HCT116 (cell line): ENCODE measurements around the gene GASK1A. TPM values are rescaled to one million over a fixed set of nuclear protein-coding genes. Genes with fewer than 3 reads are reported as not detected.

ENCODE experiments used
- ATAC-seq: fragments of 200-7000 bp; cut with Tn5 transposase; 2 replicates; pipeline ENCODE4 v1.9.1; 2020; ENCODE audit warnings: mild to moderate bottlenecking, moderate library complexity
- BruUV-seq: library from RNA; stranded (reverse); fragments of 400-500 nt; replicated peaks from 2 replicates; lab custom pipeline; 2021; lab: Mats Ljungman, UMichigan
- CTCF ChIA-PET: fragments of 300-600 bp; sonication (Branson Sonifier 250); formaldehyde crosslinking; loops from one replicate; lab custom pipeline; 2021; ENCODE audit warnings: antibody characterized with exemption; lab: Charles Lee
- POLR2A ChIA-PET: fragments of 300-600, 350-600 bp; sonication (Branson Sonifier 250); formaldehyde crosslinking; loops from one replicate; lab custom pipeline; 2021; ENCODE audit warnings: antibody characterized with exemption; lab: Charles Lee
- RAD21 ChIA-PET, 2 experiments: fragments of 300-600 bp; sonication (Branson Sonifier 250); formaldehyde crosslinking; loops; one replicate each; lab custom pipeline; 2023; ENCODE audit warnings: low total read pairs in 2 of 2; ENCODE audit not compliant: uncharacterized antibody in 2 of 2, unreplicated experiment in 2 of 2, low non-redundant PET in 1 of 2; lab: Charles Lee
- DNase-seq: peaks from one replicate; pipeline ENCODE4 v3.0.0-alpha.2; 2010; ENCODE audit warnings: low read depth, low spot score
- H2AFZ ChIP-seq: fragments of 200-600 bp; shearing (Covaris generic), sonication (generic); 2 replicates; pipeline ENCODE4 v1.6.1; 2017; ENCODE audit warnings: low read depth, mixed run types, mixed read lengths, antibody characterized with exemption, low read length; ENCODE audit not compliant: poor library complexity, severe bottlenecking
- H3K27ac ChIP-seq: 2 replicates; pipeline ENCODE4 v1.5.1; 2012; ENCODE audit warnings: low read depth, low read length
- H3K27me3 ChIP-seq: fragments of 200-600 bp; sonication (generic); 2 replicates; pipeline ENCODE4 v1.6.1; 2016; ENCODE audit warnings: mixed run types, low read length, mixed read lengths; ENCODE audit not compliant: insufficient read depth
- H3K36me3 ChIP-seq, 2 experiments: fragments of 200-500 bp in 1 of 2; fragments of 200-600 bp in 1 of 2; sonication (Bioruptor generic) in 1 of 2; sonication (generic) in 1 of 2; 2 replicates each; pipeline versions ENCODE4 v1.5.1 to v1.6.1; 2014 to 2016; ENCODE audit warnings: low read length in 2 of 2, inconsistent platforms in 1 of 2, mixed read lengths in 1 of 2, mixed run types in 1 of 2; ENCODE audit not compliant: insufficient read depth in 2 of 2, control insufficient read depth in 1 of 2
- H3K4me1 ChIP-seq, 2 experiments: fragments of 200-600 bp in 1 of 2; sonication (generic) in 1 of 2; 2 replicates each; pipeline versions ENCODE4 v1.5.1 to v1.6.1; 2012 to 2017; ENCODE audit warnings: low read length in 2 of 2, inconsistent platforms in 1 of 2, mild to moderate bottlenecking in 1 of 2, mixed read lengths in 1 of 2, mixed run types in 1 of 2, moderate library complexity in 1 of 2; ENCODE audit not compliant: insufficient read depth in 2 of 2, control insufficient read depth in 1 of 2
- H3K4me2 ChIP-seq: fragments of 200-600 bp; sonication (generic); 2 replicates; pipeline ENCODE4 v1.6.1; 2017; ENCODE audit warnings: mixed run types, low read length, mixed read lengths
- H3K4me3 ChIP-seq, 2 experiments: fragments of 200-600 bp in 1 of 2; sonication (generic) in 1 of 2; replicated peaks in 1 of 2; 2 replicates each; pipeline ENCODE4 v1.5.1; 2011 to 2016; ENCODE audit warnings: low read length in 2 of 2, control low read depth in 1 of 2, low read depth in 1 of 2, mild to moderate bottlenecking in 1 of 2, mixed read lengths in 1 of 2, mixed run types in 1 of 2
- H3K79me2 ChIP-seq: fragments of 200-600 bp; sonication (generic); 2 replicates; pipeline ENCODE4 v1.6.1; 2017; ENCODE audit warnings: mild to moderate bottlenecking, mixed run types, low read length, moderate library complexity, mixed read lengths; ENCODE audit not compliant: insufficient read depth
- H3K9ac ChIP-seq: fragments of 200-600 bp; sonication (generic); 2 replicates; pipeline ENCODE4 v1.6.1; 2016; ENCODE audit warnings: low read length, mixed read lengths
- H3K9me2 ChIP-seq: fragments of 200-600 bp; sonication (generic), shearing (Covaris generic); 2 replicates; pipeline ENCODE4 v1.6.1; 2017; ENCODE audit warnings: mixed run types, mild to moderate bottlenecking, moderate library complexity; ENCODE audit not compliant: insufficient read depth
- H3K9me3 ChIP-seq, 2 experiments: fragments of 200-500 bp in 1 of 2; fragments of 200-600 bp in 1 of 2; sonication (Bioruptor generic) in 1 of 2; sonication (generic) in 1 of 2; 2 replicates each; pipeline ENCODE4 v1.6.1; 2014 to 2017; ENCODE audit warnings: low read length in 2 of 2, mixed read lengths in 2 of 2, inconsistent platforms in 1 of 2, low read depth in 1 of 2, mild to moderate bottlenecking in 1 of 2, mixed run types in 1 of 2, moderate library complexity in 1 of 2; ENCODE audit not compliant: control insufficient read depth in 1 of 2, insufficient read depth in 1 of 2
- H4K20me1 ChIP-seq: fragments of 200-600 bp; sonication (generic), shearing (Covaris generic); 2 replicates; pipeline ENCODE4 v1.6.1; 2017; ENCODE audit warnings: mixed run types, mild to moderate bottlenecking, moderate library complexity; ENCODE audit not compliant: insufficient read depth
- CEBPB ChIP-seq: IDR thresholded peaks from 2 replicates; pipeline ENCODE4 v1.6.1; 2012; ENCODE audit warnings: low read depth
- ELF1 ChIP-seq: IDR thresholded peaks from 2 replicates; pipeline ENCODE4 v1.6.1; 2012; ENCODE audit warnings: low read depth, borderline replicate concordance
- EZH2 ChIP-seq: fragments of 200-600 bp; sonication (generic); IDR thresholded peaks from 2 replicates; pipeline ENCODE4 v1.6.1; 2017; ENCODE audit warnings: antibody characterized with exemption, mixed run types
- EZH2phosphoT487 ChIP-seq: fragments of 200-600 bp; IDR thresholded peaks from 2 replicates; pipeline ENCODE4 v1.6.1; 2018; ENCODE audit warnings: antibody characterized with exemption, borderline replicate concordance
- POLR2AphosphoS5 ChIP-seq: IDR thresholded peaks from 2 replicates; pipeline ENCODE4 v1.6.1; 2011; ENCODE audit warnings: mild to moderate bottlenecking, low read depth, low read length, moderate library complexity
- RAD21 ChIP-seq: IDR thresholded peaks from 2 replicates; pipeline ENCODE4 v1.6.1; 2012; ENCODE audit warnings: low read depth, mild to moderate bottlenecking
- SIN3A ChIP-seq: IDR thresholded peaks from 2 replicates; pipeline ENCODE4 v1.6.1; 2012; ENCODE audit warnings: low read depth
- SP1 ChIP-seq: IDR thresholded peaks from 2 replicates; pipeline ENCODE4 v1.6.1; 2012; ENCODE audit warnings: low read depth
- YY1 ChIP-seq: IDR thresholded peaks from 2 replicates; pipeline ENCODE4 v1.6.1; 2011; ENCODE audit warnings: low read length, low read depth, moderate library complexity, mild to moderate bottlenecking; ENCODE audit not compliant: insufficient replicate concordance; ENCODE audit errors: extremely low read depth
- ZFX ChIP-seq: fragments of 450-650 bp; IDR thresholded peaks from 2 replicates; pipeline ENCODE4 v1.6.1; 2017
- ZNF274 ChIP-seq: fragments of 200-500 bp; sonication (Bioruptor generic); IDR thresholded peaks from 2 replicates; pipeline ENCODE4 v1.6.1; 2014; ENCODE audit warnings: mild to moderate bottlenecking, low read depth, low read length, inconsistent platforms
- intact Hi-C: fragments of 100-400 bp; cut with micrococcal nuclease; formaldehyde crosslinking; loops from 2 replicates; pipeline ENCODE4 v1.10.0; 2022
- total RNA-seq: library from RNA; stranded (reverse); gene quantifications from one replicate; pipeline ENCODE4 v1.2.1, GENCODE V29; 2021; ENCODE audit not compliant: unreplicated experiment
- TF ChIP-seq, protein P1 (sequence below): IDR thresholded peaks from 2 replicates; pipeline ENCODE4 v1.6.1; 2012
- TF ChIP-seq, protein P2 (sequence below), 3 experiments: fragments of 200-600 bp in 1 of 3; sonication (generic) in 1 of 3; IDR thresholded peaks in 2 of 3; conservative IDR thresholded peaks in 1 of 3; 2 replicates each; pipeline ENCODE4 v1.5.1; 2012 to 2017; ENCODE audit warnings: low read depth in 2 of 3, low read length in 2 of 3, antibody characterized with exemption in 1 of 3, borderline replicate concordance in 1 of 3, control low read depth in 1 of 3, mild to moderate bottlenecking in 1 of 3, mixed read lengths in 1 of 3, mixed run types in 1 of 3, moderate library complexity in 1 of 3; ENCODE audit not compliant: insufficient read depth in 1 of 3

The GASK1A gene
- total RNA-seq, 1 experiment from 2014 or later = 1.0 TPM

DNA sequence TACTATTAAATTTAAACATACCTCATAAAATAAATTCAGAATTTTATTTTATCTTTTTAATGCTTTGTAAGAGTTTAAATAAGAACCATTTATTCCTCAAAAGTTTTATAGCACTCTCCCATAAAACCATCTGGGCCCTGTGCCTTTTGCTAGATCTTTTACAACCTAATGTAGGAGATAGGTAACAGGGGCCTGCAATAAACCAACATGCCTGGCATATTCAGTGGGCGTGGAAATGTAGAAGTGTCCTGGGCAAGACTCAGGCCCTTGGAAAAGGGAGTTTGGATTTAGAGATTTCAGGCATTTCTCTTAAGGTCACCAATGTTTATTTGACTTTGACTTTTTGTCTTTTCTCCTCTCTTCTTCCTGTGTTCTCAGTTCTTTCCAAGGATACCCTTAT lies 80.3 kb downstream of the GASK1A start:
- TF ChIP-seq ZNF274 (no peak), SP1 (no peak), EZH2 (no peak), EZH2phosphoT487 (no peak), SIN3A (no peak), ELF1 (no peak), POLR2AphosphoS5 (no peak), YY1 (no peak), RAD21 (no peak), ZFX (no peak), CEBPB (no peak)
- TF ChIP-seq, protein P1, sequence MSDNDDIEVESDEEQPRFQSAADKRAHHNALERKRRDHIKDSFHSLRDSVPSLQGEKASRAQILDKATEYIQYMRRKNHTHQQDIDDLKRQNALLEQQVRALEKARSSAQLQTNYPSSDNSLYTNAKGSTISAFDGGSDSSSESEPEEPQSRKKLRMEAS = no peak
- TF ChIP-seq, protein P2, sequence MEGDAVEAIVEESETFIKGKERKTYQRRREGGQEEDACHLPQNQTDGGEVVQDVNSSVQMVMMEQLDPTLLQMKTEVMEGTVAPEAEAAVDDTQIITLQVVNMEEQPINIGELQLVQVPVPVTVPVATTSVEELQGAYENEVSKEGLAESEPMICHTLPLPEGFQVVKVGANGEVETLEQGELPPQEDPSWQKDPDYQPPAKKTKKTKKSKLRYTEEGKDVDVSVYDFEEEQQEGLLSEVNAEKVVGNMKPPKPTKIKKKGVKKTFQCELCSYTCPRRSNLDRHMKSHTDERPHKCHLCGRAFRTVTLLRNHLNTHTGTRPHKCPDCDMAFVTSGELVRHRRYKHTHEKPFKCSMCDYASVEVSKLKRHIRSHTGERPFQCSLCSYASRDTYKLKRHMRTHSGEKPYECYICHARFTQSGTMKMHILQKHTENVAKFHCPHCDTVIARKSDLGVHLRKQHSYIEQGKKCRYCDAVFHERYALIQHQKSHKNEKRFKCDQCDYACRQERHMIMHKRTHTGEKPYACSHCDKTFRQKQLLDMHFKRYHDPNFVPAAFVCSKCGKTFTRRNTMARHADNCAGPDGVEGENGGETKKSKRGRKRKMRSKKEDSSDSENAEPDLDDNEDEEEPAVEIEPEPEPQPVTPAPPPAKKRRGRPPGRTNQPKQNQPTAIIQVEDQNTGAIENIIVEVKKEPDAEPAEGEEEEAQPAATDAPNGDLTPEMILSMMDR (IDR thresholded peaks at IDR 0.05 in 2 of 3, conservative IDR thresholded peaks at IDR 0.05 in 1 of 3; ENCODE audit: borderline replicate concordance in 1 of 3, insufficient read depth in 1 of 3, low read depth in 2 of 3, low read length in 2 of 3) = no peak
- Histone ChIP-seq H3K27me3 (no peaks in the 10 kb centered on the region), H2AFZ (no peak overlapping the region), H3K27ac (no peak overlapping the region), H3K4me1 (no peaks in the 10 kb centered on the region), H3K9me2 (no peaks in the 10 kb centered on the region), H3K4me2 (no peak overlapping the region), H3K36me3 (no peaks in the 10 kb centered on the region), H3K4me3 (no peak overlapping the region), H4K20me1 (no peaks in the 10 kb centered on the region), H3K9ac (no peak overlapping the region), H3K79me2 (no peaks in the 10 kb centered on the region), H3K9me3 (no peaks in the 10 kb centered on the region)
- POLR2A ChIA-PET = no interaction called here
- RAD21 ChIA-PET = no interaction called here
- CTCF ChIA-PET = no interaction called here
- intact Hi-C loops = no loop called here
- no TSS peak for BruUV-seq
- ATAC-seq (no peak), DNase-seq (no peak)
